B cell (primary cell): Measurements from ENCODE around the gene ARHGAP42.

Experiments
- CTCF ChIP-seq: fragments of 200-600 bp; IDR thresholded peaks from one replicate; pipeline ENCODE4 v1.8.0; 2022; ENCODE audit warnings: antibody characterized with exemption, mild to moderate bottlenecking
- EZH2 ChIP-seq: IDR thresholded peaks from 2 replicates; pipeline ENCODE4 v1.6.1; 2012; ENCODE audit warnings: borderline replicate concordance, low read depth, mild to moderate bottlenecking, moderate library complexity, low read length; ENCODE audit not compliant: insufficient read depth, poor library complexity, severe bottlenecking

GRCh38 chr11:101014600-101015285, 327.7 kb downstream of the ARHGAP42 start:
- TF ChIP-seq CTCF (no peak), EZH2 (no peak)
